A549 (cell line): ENCODE measurements around the gene ASB16.

Experiments used
- FOSL2 ChIP-seq, 2 experiments: fragments of 450-650 bp in 1 of 2; fragments of >200 bp in 1 of 2; sonication (Bioruptor Twin) in 1 of 2; formaldehyde crosslinking; IDR thresholded peaks; 2 replicates each; pipeline versions ENCODE4 v1.5.0 to v1.6.1; 2016 to 2020; ENCODE audit warnings: mild to moderate bottlenecking in 1 of 2, moderate library complexity in 1 of 2
- KDM1A ChIP-seq: fragments of 200-600 bp; sonication (generic); IDR thresholded peaks from 2 replicates; pipeline ENCODE4 v1.6.1; 2016; ENCODE audit warnings: low read depth, mild to moderate bottlenecking
- MAFK ChIP-seq: fragments of 450-650 bp; IDR thresholded peaks from 2 replicates; pipeline ENCODE4 v1.6.1; 2014; ENCODE audit not compliant: partially characterized antibody
- MAZ ChIP-seq: fragments of 150-350 bp; IDR thresholded peaks from 2 replicates; pipeline ENCODE4 v1.6.1; 2014; ENCODE audit warnings: antibody characterized with exemption, low read depth, low read length, borderline replicate concordance
- POLR2A ChIP-seq: IDR thresholded peaks from 2 replicates; pipeline ENCODE4 v1.6.1; 2012; ENCODE audit warnings: mild to moderate bottlenecking, low read length
- RAD21 ChIP-seq, 2 experiments: fragments of >200 bp in 1 of 2; sonication (Bioruptor Twin) in 1 of 2; formaldehyde crosslinking in 1 of 2; IDR thresholded peaks in 1 of 2; conservative IDR thresholded peaks in 1 of 2; 2 replicates in 1 of 2; 3 replicates in 1 of 2; pipeline ENCODE4 v1.6.1; 2012 to 2018; ENCODE audit warnings: inconsistent platforms in 1 of 2
- TF ChIP-seq, protein P1 (sequence below): IDR thresholded peaks from 2 replicates; pipeline ENCODE4 v1.6.1; 2012
- TF ChIP-seq, protein P2 (sequence below): fragments of >200 bp; sonication (Bioruptor Twin); formaldehyde crosslinking; IDR thresholded peaks from 3 replicates; pipeline ENCODE4 v1.5.1; 2016

DNA sequence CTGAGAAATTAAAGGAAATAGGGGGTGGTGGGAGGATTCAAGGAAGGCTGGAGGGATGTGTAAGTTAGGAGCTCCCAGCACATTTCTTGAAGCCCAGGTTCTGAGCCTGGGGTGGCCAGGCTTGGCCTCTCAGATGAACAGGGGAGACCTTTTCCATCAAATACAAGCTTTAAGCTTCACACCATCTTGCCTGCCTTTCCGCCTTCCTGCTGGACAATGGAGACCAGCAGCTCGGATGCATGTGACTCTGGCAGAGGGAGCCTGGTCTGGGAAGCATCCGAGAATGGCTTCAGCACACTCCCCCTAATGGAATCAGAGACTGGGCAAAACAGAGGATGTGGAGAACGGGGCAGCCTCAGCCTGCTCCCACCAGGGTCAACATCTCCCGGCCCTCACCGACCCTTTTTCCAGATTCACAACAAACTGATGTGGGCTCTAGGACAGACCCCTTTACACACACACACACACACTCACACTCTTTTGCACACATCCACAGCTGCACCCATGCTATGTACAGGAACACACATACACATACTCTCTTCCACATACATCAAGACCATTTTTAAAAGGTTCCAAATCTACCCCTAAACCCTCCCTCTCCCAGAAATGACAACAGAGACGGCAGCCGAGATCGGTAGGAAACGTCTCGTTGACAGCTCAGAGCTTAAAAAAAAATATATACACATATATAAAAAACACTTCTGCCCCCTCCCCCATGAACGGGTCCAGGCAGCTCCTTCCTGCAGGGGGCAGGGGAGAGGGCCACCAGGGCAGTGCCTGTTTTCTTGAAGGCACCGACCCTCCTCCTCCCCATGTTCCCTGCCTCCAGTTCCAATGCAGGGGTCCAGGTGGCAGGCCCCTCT, 35.7 kb downstream of the ASB16 start:
- TF ChIP-seq, protein P1, sequence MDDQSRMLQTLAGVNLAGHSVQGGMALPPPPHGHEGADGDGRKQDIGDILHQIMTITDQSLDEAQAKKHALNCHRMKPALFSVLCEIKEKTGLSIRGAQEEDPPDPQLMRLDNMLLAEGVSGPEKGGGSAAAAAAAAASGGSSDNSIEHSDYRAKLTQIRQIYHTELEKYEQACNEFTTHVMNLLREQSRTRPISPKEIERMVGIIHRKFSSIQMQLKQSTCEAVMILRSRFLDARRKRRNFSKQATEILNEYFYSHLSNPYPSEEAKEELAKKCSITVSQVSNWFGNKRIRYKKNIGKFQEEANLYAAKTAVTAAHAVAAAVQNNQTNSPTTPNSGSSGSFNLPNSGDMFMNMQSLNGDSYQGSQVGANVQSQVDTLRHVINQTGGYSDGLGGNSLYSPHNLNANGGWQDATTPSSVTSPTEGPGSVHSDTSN = no peak
- TF ChIP-seq, protein P2, sequence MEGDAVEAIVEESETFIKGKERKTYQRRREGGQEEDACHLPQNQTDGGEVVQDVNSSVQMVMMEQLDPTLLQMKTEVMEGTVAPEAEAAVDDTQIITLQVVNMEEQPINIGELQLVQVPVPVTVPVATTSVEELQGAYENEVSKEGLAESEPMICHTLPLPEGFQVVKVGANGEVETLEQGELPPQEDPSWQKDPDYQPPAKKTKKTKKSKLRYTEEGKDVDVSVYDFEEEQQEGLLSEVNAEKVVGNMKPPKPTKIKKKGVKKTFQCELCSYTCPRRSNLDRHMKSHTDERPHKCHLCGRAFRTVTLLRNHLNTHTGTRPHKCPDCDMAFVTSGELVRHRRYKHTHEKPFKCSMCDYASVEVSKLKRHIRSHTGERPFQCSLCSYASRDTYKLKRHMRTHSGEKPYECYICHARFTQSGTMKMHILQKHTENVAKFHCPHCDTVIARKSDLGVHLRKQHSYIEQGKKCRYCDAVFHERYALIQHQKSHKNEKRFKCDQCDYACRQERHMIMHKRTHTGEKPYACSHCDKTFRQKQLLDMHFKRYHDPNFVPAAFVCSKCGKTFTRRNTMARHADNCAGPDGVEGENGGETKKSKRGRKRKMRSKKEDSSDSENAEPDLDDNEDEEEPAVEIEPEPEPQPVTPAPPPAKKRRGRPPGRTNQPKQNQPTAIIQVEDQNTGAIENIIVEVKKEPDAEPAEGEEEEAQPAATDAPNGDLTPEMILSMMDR = no peak
- no peak for TF ChIP-seq RAD21 (conservative IDR thresholded peaks at IDR 0.05 in 1 of 2, IDR thresholded peaks at IDR 0.05 in 1 of 2)
- no peak for TF ChIP-seq FOSL2 (IDR thresholded peaks at IDR 0.05)
- TF ChIP-seq FOSL2 (CRISPR knock-in tag; IDR thresholded peaks at IDR 0.05) = no peak
- no peak for TF ChIP-seq POLR2A
- no peak for TF ChIP-seq KDM1A
- TF ChIP-seq MAZ = no peak
- TF ChIP-seq MAFK = no peak
